GM21825 (cell line): ENCODE results near the gene LZTS3.
"Not testable (repeated sequence)": the region's sequence is repeated elsewhere in the genome, so short reads cannot be mapped to it uniquely, and the experiment has no call there.

ENCODE experiments used
- ATAC-seq: cut with Tn5 transposase; IDR thresholded peaks from one replicate; pipeline ENCODE4 v1.9.1; 2021; ENCODE audit warnings: mild to moderate bottlenecking, moderate library complexity; ENCODE audit not compliant: unreplicated experiment

The LZTS3 gene

DNA sequence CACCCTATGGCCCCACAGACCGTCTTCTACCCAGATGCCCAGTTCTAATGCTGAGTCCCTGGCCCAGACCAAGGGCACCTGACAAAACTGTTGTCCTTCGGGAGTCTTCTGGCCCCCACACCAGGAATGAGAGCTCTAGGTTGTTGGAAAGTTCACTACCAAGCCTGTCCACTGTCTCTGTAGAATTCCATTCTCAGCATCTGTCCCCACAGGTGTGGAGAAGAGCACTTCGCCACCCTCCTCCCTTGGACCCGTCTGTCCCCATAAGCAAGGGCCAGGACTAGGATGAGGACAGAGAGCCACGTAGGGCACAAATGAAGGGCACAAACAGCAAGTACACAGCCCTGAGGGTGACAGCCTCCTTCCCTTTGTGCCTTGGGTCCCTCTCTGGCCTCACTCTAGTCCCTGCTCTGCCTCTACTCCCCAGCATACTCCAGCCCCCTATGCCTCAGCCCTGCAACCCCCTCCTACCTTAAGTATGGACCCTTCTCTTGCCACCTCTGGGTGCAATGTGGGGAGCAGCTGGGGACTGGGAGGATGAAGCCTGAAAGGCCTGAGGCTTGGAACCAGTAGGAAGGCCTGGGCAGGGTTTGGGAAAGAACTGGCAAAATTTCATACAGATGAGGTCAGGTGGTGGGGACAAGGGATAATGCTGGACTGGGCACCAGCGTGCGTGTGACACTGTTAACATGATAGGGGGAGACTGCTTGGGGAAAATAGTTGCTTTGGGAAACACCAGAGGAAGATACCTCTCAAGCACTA, 4.3 kb downstream of the LZTS3 start:
- no peak for ATAC-seq

DNA sequence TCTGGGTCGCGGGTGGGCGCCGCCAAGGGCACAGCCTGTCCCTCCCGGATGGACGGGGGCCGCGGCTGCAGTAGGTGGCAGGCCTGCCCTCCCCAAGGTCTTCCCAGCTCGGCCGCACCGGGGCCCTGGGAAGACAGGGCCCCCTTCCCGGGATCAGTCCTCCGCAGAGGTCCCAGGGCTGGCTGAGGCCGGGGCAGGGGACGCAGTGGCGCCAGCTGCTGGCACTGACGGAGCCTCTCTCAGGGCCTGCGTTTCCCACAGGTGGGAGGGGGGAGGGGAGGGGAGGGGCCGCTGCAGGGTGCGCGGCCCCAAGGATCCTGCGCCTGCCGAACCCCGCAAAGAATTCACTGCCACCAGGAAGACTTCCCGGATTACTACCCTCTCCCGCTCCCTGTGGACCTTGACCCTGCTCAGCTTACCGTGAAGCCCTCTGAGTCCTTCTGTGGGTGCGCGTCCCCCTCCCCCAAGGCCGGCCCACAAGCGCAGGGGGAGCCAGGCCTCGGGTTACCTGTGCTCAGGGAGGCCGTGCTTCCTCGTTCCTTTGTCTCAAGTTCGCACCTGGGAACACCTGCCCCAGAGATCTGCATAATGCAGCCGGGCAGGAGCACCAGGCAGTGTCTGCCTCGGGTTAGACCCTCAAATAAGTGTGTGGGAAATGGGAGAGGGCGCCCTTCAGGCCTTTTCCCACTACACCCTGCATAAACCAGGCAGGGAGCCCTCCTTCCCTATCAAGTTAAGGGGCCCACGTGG, 5.1 kb downstream of the LZTS3 start:
- no peak for ATAC-seq

DNA sequence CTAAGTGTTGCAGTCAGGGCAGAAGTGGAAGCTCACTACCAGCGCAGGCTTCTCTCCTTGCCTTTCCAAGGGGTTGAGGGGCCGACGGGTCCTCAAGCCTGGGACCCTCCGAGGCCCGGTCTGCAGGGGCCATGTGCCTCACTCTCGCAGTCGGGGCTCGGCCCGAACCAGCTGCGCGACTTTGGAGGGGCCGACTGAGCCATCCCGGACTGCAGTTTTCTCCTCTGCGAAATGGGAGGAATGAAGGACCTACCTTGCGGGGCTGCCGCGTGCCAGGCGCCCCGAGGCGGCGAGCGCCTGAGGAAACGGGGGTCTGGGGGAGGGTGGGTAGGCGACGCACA, 5.6 kb downstream of the LZTS3 start:
- ATAC-seq, result no peak

DNA sequence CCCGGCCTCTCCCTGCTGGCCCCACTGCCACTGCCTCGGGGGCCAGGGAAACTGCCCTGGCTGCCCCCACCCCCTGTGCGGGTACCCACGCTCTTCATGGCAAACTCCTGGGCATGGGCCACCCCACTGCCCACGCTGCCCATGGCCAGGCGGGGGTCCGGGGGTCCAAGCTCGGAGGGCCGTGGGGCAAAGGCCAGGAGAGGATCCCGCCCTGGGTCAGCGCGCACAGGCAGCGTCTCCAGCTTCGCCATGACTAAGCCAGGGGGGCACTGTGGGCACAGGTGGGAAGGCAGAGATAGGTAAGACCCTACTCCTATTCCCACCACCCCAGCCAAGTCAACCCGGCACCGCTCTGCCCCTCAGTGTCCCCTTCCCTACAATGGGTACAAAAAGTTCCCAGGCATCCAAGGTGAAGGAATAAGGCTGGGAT, 6.4 kb downstream of the LZTS3 start:
- ATAC-seq, result no peak

DNA sequence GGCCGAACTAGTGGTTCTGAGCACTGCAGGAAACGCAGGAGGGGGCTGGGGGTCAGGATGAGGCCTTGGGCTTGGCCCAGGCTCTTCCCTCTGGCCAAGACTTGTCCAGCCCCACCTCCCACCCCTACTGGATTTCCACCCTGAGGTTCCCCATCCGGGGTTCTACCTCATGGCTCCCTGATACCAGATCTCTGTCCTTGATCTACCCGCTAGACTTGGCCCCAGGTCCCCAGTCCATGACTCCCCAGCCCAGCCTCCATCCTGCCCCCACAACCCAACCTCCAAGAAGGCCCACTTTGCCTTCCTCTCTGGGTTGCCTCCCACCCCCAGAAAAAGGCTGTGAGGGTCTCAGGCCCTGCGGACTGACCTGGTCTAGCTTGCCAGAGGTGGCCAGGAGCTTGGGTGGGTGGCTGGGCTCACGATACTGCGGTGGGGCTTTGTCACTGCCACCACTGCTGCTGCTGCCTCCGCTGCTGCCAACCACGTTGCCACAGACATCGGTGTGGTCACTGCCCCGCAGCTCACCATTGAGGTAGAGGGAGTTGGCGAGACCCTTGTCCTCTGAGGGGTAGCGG, 6.9 kb downstream of the LZTS3 start:
- no peak for ATAC-seq

DNA sequence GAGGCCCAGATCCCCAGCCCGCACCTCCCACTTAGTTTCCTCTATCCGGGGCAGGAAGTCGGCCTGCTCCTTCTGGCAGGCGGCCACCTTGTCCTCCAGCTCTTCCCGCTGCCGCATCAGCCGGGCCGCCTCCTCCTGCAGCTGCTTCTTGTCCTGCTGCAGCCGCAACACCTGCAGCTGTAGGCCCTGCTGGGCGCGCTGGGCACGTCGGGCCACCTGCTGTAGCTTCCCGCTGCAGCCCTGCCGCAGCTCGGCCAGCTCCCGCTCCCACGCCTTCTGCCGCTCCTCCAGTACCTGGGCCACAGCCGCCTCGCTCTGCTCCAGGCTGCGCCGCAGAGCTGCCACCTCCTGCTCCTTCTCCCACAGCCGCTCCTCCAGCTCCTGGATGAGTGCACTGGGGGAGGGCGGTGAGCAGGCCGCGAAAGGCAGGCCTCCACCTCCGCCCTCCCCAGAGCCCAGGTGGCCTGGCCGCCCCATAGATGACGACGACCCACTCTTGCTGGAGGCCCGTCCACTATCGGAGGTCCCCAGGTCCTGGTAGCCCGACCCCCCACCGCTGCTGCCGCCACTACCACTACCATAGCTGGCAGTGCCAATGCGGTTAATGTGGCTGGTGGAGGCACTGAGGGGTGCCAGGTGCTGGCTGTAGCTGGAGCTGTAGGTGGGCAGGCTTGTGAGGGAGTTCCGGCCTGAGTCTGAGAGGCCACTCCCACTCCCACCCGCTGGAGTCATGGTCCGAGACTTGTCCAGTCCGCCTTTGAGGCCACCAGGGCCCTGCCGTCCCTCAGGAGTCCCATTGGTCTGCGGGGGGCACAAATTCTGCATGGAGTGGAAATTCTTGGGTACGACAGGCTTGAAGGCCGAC, 7.6 kb downstream of the LZTS3 start:
- no peak for ATAC-seq

DNA sequence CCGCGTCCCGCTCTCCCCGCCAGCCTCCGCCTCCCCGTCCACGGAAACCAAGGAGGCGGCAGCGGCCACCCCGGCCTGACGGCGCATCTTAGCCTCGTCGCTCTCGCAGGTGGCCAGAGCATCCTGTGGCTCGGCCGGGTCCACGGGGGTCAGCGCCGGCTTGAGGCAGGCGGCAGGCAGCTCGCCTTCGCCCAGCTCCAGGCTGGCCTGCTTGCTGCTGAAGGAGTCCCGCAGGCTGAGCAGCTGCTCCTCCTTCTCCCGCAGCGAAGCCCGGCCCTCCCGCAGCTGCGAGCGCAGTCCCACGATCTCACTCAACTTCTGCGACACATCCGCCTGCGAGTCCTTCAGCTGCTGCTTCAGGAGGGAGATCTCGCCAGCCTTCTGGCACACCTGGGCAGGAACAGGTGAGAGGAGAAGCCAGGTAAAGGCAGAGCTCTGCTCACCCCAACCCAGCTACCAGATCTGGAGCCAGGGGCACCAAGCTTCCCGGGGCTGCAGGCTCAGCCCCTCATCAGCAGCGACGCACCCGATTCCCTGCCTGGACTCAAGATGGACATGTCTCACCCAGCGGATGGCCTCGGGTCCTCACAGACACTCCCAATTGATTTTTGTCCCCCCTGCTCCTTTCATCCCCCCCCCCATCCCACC, 8.5 kb downstream of the LZTS3 start:
- no peak for ATAC-seq

DNA sequence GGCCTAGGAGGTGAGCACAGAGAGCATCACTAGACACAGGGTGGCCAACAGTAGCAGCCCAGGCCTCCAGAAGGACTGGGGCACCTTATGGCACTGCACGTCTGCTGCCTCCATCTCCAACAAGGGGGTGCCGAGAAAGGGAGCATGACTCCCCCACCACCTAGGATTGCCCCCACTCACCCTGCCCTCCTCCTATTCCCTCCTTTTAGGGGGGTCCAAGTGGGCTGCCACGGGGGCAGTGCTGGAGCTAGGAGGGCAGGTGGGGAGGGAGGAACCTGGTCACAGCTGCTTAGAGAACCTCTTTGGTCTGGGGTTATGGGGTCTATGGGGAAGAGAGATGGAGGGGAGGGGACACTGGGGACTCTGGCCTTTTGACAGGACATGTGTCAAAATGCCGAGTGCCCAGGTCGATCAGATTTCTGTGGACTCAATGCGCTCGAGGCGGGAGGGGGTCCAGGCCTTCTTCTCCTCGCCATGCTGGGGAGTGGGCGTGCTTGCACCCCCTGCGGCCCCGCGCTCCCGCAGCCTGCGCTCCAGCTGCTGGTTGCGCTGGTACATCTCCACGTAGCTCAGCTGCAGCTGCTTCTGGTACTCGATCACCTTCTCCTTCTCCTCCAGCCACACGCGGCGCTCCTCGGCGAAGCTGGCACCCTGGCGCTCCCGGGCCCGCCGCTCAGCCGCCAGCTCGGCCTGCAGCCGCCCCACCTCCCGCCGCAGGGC, 9.1 kb downstream of the LZTS3 start:
- ATAC-seq, result no peak

DNA sequence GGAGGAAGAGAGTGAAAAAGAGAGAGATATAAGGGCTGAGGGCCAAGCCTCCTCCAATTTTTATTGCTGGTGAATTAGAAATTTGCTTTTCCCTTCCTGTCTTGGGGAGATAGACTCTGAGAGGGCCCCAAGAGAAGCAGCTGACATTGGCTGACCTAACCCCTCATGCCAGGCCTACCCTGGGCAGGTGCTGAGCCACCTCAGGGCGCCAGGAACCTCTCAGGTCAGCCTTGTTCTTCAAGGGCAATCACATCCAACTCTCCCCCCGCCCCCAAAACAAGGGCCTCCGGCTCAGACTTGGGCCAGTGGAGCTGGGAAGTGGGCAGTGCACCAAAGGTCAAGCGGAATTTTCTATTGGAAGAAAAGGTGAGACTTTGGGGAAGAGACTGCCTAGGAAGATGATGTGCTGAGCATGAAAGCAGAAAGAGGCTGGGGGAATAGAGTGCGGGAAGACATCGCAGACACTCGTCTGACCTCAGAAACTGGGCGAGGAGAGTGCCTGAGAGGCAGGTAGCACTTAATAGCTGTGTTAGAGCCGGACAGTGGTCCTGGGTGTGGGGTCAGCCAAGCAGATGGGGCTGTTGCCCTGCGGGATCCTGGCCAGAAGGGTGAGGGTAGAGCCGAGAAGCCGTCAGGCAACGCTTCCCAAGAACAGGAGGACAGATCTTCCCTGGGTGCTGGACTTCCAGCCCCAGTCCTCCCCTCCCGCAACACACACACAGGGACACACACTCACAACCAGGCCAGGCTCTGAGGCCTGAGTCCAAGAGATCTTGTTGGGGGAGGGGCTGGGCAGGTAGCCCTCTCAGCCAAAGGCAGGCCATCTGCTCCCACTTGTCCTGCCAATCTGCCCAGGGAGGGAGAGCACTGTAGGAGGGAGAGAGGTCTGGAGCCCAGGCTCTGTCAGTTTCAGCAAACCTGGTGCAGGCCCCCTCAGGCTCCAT, 10.0 kb downstream of the LZTS3 start:
- no peak for ATAC-seq

DNA sequence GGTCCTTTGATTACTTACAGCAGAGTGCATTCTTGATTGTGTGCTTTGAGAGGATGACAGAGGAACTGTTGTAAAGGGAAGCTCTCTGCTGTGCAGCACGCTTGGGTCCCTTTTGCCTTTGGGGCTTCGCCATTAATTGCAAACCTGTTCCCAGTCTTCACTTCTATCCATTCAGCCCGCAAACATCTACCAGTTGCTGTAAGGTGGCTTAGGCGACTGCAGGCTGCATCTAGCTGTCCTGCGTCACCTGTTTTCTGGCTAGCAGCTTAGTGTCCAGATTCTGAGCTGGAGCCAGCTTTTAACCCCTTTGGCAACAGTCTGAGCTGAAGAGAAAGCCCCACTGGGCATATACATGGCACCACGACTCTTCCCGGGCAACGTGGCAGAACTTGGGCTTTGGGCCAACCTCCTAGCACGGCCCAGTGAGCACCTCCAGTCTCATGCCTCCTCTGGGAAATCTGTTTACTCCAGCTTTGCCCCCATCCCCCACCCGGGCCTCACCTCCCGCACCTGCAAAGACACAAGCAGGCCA, 11.2 kb downstream of the LZTS3 start:
- no peak for ATAC-seq

DNA sequence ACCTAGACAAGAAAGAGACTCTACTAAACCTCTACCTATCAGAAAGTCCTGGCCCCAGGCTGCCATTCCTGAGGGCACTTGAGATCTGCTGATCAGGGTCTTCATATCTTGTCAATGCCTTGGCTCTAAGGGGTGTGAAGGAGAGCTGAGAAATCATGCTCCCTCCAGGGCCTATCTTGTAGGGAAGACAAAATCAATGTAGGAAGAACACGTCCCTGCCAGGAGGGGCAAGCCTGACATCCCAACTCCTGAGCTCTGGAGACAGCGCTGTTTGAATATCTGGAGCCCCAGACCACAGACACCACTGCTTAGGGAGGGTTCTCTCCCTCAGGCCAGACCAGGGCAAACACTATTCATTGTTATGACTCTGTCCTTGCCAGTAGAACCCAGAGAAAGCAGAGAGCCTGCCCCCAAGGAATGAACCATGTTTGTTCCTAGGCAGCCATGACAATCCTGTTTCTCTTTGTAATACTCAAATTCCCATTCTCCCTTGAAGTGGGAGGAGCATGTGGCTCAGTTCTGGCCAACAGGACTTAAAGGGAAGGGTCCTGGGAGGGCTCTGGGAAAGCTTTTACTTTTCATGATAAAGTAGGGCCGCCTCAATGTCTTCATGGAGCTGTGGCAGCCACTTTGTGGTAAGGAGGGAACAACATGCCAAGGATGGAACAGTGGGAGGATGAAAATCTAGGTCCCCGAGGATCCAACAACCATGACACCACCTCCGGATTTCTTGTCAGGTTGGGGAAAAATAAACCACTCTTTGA, 11.9 kb downstream of the LZTS3 start:
- no peak for ATAC-seq

DNA sequence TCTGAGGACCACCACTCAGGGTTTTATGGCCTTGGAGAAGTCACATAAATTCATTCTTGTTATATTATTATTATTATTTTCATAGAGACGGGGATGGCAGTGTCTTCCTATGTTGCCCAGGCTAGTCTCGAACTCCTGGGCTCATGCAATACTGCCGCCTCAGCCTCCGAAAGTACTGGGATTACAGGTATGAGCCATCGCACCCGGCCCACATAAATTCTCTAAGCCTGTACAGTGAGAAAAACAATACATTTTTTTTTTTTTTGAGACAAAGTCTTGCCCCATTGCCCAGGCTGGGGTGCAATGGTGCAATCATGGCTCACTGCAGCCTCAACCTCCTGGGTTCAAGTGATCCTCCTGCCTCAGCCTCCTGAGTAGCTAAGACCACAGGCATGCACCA, 12.9 kb downstream of the LZTS3 start:
- no peak for ATAC-seq

DNA sequence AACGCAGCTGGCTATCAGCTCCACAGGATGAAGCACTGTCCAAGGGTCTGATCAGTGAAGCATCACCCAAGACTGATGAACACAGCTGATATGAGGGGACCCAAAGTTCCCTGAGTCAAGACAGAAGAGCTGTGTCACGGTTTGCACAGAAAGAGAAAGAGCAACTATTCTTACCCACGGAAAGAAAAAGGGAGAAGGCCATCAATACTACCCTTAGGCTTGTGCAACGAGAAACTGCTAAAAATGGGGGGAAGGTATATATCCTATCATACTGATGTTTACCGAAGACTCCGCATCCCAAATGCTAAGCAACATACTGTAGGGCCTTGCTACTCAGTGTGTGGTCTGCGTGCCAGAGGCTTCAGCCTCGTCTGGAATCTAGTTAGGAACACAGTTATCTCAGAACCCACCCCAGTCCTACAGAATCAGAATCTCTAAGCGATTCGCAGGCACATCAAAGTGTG, 14.3 kb downstream of the LZTS3 start:
- no peak for ATAC-seq

DNA sequence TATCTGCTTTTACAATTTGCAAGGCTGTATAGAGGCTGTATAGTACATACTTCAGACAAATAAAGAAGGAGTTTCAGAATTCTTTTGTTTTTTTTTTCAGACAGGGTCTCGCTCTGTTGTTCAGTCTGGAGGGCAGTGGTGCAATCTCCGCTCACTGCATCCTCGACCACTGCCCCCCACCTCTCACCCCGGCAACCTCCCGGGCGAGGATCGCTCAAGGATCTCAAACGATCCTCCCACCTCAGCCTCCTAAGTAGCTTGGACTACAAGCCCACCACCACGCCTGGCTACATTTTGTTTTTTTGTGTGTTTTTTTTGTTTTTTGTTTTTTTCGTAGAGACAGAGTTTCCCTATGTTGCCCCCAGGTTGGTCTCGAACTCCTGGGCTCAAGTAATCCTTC, 15.5 kb downstream of the LZTS3 start:
- ATAC-seq, result no peak

DNA sequence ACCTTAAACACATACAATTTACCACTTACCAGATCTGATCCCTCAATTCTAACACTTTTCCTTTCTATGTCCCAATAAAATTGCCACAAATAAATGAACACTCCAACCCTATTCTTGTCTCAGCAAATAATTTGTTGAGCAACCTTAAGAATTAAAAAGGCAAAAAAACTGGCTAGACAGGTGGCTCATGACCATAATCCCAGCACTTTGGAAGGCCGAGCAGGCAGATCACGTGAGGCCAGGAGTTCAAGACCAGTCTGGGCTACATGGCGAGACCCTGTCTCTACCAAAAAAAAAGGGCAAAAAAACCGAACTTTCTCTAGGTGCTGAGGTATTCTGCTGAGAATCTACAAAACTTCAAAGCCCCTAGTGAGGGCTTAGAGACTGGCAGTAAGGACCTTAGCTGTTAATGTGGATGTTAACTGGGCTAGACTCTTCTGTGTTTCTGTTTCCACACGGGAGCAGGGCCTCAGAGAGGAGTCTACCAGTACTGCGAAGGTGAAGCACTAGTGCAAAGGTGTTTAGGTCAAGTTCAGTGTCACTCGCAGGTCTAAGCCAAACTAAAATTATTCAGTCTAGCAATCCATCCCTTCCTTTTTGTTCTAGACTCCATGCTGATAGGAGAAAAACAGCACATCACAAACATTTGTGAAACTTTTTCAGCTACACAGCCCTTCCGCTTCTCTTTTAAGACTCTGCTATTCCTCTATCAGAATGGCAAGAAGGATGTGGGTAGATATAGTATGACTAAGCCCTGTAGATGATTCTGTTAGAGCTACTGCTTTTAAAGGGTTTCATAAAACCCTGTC, 16.3 kb downstream of the LZTS3 start:
- peak; percentile 61 for ATAC-seq

DNA sequence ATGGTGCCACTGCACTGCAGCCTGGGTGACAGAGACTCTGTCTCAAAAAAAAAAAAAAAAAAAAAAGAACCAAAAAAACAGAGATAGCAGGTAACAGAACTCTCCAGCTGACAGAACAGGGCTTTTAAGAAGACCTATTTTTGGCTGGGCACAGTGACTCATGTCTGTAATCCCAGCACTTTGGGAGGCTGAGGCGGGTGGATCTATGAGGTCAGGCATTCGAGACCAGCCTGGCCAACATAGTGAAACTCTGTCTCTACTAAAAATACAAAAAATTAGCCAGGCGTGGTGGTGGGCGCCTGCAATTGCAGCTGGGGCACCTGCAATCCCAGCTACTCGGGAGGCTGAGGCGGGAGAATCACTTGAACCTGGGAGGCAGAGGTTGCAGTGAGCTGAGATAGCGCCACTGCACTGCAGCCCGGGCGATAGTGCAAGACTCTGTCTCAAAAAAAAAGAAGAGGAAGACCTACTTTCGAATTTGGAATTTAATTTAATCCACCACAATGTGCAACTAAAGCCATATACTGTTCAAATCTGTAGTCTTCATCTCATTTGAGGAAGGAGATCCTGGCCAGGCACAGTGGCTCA, 21.2 kb downstream of the LZTS3 start:
- ATAC-seq, result not testable (repeated sequence)

DNA sequence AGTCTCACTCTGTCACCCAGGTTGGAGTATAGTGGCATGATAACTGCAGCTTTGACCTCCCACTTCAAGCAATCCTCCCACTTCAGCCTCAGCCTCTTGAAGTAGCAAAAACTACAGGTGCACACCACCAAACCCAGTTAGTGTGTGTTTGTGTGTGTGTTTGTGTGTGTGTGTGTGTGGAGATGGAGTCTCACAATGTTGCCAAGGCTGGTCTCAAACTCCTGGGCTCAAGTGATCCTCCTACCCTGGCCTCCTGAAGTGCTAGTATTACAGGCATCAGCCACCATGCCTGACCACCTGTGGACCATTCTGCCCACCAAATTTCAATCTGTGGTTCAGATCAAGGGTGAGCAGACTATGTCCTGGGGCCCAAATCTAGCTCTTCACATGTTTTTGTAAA, 22.4 kb downstream of the LZTS3 start:
- no peak for ATAC-seq
